Keratinocyte (primary cell): Measurements from ENCODE around the gene CNNM2. TPM values are rescaled to one million over a fixed set of nuclear protein-coding genes. Genes with fewer than 3 reads are reported as not detected.

Experiments
- DNase-seq: peaks from one replicate; pipeline ENCODE4 v3.0.0-alpha.2; 2011; ENCODE audit warnings: low read depth, missing footprints, low spot score
- FAIRE-seq: peaks from 2 replicates; lab custom pipeline; 2011; peaks lifted over from hg19 to GRCh38; lab: Jason Lieb, UNC
- H2AFZ ChIP-seq: 2 replicates; pipeline ENCODE4 v1.6.0; 2012; ENCODE audit warnings: low read length, control low read depth, inconsistent platforms; ENCODE audit not compliant: control insufficient read depth
- H3K27ac ChIP-seq: 2 replicates; pipeline ENCODE4 v1.5.1; 2011; ENCODE audit warnings: low read length; ENCODE audit not compliant: control insufficient read depth, insufficient read depth
- H3K27me3 ChIP-seq: 3 replicates; pipeline ENCODE4 v1.6.0; 2011; ENCODE audit warnings: low read length; ENCODE audit not compliant: control insufficient read depth, insufficient read depth; ENCODE audit errors: extremely low read depth
- H3K36me3 ChIP-seq, 2 experiments: 2 replicates in 1 of 2; 3 replicates in 1 of 2; pipeline ENCODE4 v1.5.1; 2011; ENCODE audit warnings: low read length in 2 of 2, mild to moderate bottlenecking in 1 of 2; ENCODE audit not compliant: control insufficient read depth in 2 of 2, insufficient read depth in 2 of 2; ENCODE audit errors: extremely low read depth in 1 of 2
- H3K4me1 ChIP-seq: 3 replicates; pipeline ENCODE4 v1.5.1; 2011; ENCODE audit warnings: low read length; ENCODE audit not compliant: control insufficient read depth, insufficient read depth; ENCODE audit errors: extremely low read depth
- H3K4me2 ChIP-seq: 3 replicates; pipeline ENCODE4 v1.6.0; 2011; ENCODE audit warnings: low read depth, low read length; ENCODE audit not compliant: control insufficient read depth, insufficient read depth; ENCODE audit errors: extremely low read depth
- H3K4me3 ChIP-seq, 3 experiments: fragments of 200-600 bp in 1 of 3; sonication (generic) in 1 of 3; 2 replicates in 2 of 3; 3 replicates in 1 of 3; pipeline ENCODE4 v1.5.1; 2011 to 2016; ENCODE audit warnings: low read length in 3 of 3, mild to moderate bottlenecking in 3 of 3, control low read depth in 2 of 3, inconsistent platforms in 1 of 3, low read depth in 1 of 3, mixed read lengths in 1 of 3, mixed run types in 1 of 3, moderate library complexity in 1 of 3; ENCODE audit not compliant: control insufficient read depth in 2 of 3, insufficient read depth in 2 of 3; ENCODE audit errors: extremely low read depth in 1 of 3
- H3K79me2 ChIP-seq: 2 replicates; pipeline ENCODE4 v1.6.0; 2012; ENCODE audit warnings: low read length; ENCODE audit not compliant: control insufficient read depth, insufficient read depth
- H3K9ac ChIP-seq: 3 replicates; pipeline ENCODE4 v1.6.0; 2011; ENCODE audit warnings: low read length; ENCODE audit not compliant: control insufficient read depth, insufficient read depth; ENCODE audit errors: extremely low read depth
- H3K9me1 ChIP-seq: 3 replicates; pipeline ENCODE4 v1.6.0; 2011; ENCODE audit warnings: low read length; ENCODE audit not compliant: control insufficient read depth, insufficient read depth; ENCODE audit errors: extremely low read depth
- H3K9me3 ChIP-seq: 2 replicates; pipeline ENCODE4 v1.5.1; 2012; ENCODE audit warnings: low read depth, low read length; ENCODE audit not compliant: control insufficient read depth
- H4K20me1 ChIP-seq: 3 replicates; pipeline ENCODE4 v1.6.0; 2011; ENCODE audit warnings: low read length; ENCODE audit not compliant: control insufficient read depth, insufficient read depth; ENCODE audit errors: extremely low read depth
- CTCF ChIP-seq, 3 experiments: IDR thresholded peaks in 1 of 3; conservative IDR thresholded peaks in 1 of 3; optimal IDR thresholded peaks in 1 of 3; 2 replicates in 2 of 3; 3 replicates in 1 of 3; pipeline versions ENCODE3 to v1.5.1; 2011; ENCODE audit warnings: low read length in 3 of 3, mild to moderate bottlenecking in 3 of 3, moderate library complexity in 2 of 3, control low read depth in 1 of 3, inconsistent platforms in 1 of 3; ENCODE audit not compliant: insufficient read depth in 2 of 3; ENCODE audit errors: extremely low read depth in 1 of 3
- EZH2 ChIP-seq: IDR thresholded peaks from one replicate; pipeline ENCODE4 v1.6.1; 2012; ENCODE audit warnings: inconsistent platforms, mild to moderate bottlenecking, low read length, moderate library complexity
- dilution Hi-C: fragments of 300-500 bp; cut with MboI; formaldehyde crosslinking; loops from one replicate; pipeline ENCODE4 v1.7.0; 2020; ENCODE audit warnings: low sequenced_read_pairs; ENCODE audit not compliant: extremely low pct_ligation_motif_present
- polyA plus RNA-seq, 5 experiments: library from polyadenylated mRNA; depleted of rRNA in 3 of 5; stranded (reverse) in 3 of 5; stranded (forward) in 1 of 5; unstranded in 1 of 5; fragments of >200 nt; gene quantifications; 1 replicate in 1 of 5; 2 replicates in 3 of 5; 3 replicates in 1 of 5; pipeline versions ENCODE4 v1.2.1 to v1.2.3, GENCODE V29; 2011 to 2012; ENCODE audit warnings: missing spikeins in 2 of 5, low read depth in 1 of 5, low replicate concordance in 1 of 5

The CNNM2 gene
- polyA plus RNA-seq, 1 donor (not counting 4 experiments of a cell fraction or from before 2014, with no cell fraction given), result 1.5 TPM

- no peak for DNase-seq
- H3K79me2 ChIP-seq, result no peaks in the 10 kb centered on the region
- H3K27me3 ChIP-seq, result no peaks in the 10 kb centered on the region
- FAIRE-seq, result no peak
- H2AFZ ChIP-seq, result no peak overlapping the region
- no peak overlapping the region for H3K27ac ChIP-seq
- H3K9me1 ChIP-seq, result no peaks in the 10 kb centered on the region
- no peak overlapping the region for H3K4me2 ChIP-seq
- no peak overlapping the region for H3K4me3 ChIP-seq
- no peaks in the 10 kb centered on the region for H3K36me3 ChIP-seq
- dilution Hi-C loops, result loop anchor here (25.0 kb wide), 1 partner anchor 241 kb away; the partner anchor contains the start of gene CYP17A1
- no peak overlapping the region for H3K9ac ChIP-seq
- H3K9me3 ChIP-seq, result no peaks in the 10 kb centered on the region
- TF ChIP-seq CTCF (optimal IDR thresholded peaks at IDR 0.05 in 1 of 3, IDR thresholded peaks at IDR 0.05 in 1 of 3, conservative IDR thresholded peaks at IDR 0.05 in 1 of 3; ENCODE audit: extremely low read depth in 1 of 3, insufficient read depth in 2 of 3, low read length in 3 of 3) (no peak), EZH2 (no peak)
- no peaks in the 10 kb centered on the region for H4K20me1 ChIP-seq
- H3K4me1 ChIP-seq, result peaks cover 4% of the 10 kb centered on the region
Measured at GRCh38 chr10:103078676-103079075, 160.6 kb downstream of the CNNM2 start.

GRCh38 chr10:103079100-103079499 lies 161.0 kb downstream of the CNNM2 start:
- Histone ChIP-seq H3K36me3 (no peaks in the 10 kb centered on the region), H3K27me3 (no peaks in the 10 kb centered on the region), H3K9ac (no peak overlapping the region), H3K4me2 (no peak overlapping the region), H2AFZ (no peak overlapping the region), H3K9me1 (no peaks in the 10 kb centered on the region), H3K4me1 (peaks cover 4% of the 10 kb centered on the region), H4K20me1 (no peaks in the 10 kb centered on the region), H3K79me2 (no peaks in the 10 kb centered on the region), H3K27ac (no peak overlapping the region), H3K4me3 (no peak overlapping the region), H3K9me3 (no peaks in the 10 kb centered on the region)
- DNase-seq (no peak), FAIRE-seq (no peak)
- dilution Hi-C loops, result loop anchor here (25.0 kb wide), 1 partner anchor 242 kb away; the partner anchor contains the start of gene CYP17A1
- no peak for TF ChIP-seq CTCF (optimal IDR thresholded peaks at IDR 0.05 in 1 of 3, IDR thresholded peaks at IDR 0.05 in 1 of 3, conservative IDR thresholded peaks at IDR 0.05 in 1 of 3; ENCODE audit: extremely low read depth in 1 of 3, insufficient read depth in 2 of 3, low read length in 3 of 3)
- TF ChIP-seq EZH2, result no peak
